Motor neuron (in vitro differentiated cells): ENCODE results near the gene PACS2. TPM values are rescaled to one million over a fixed set of nuclear protein-coding genes. Genes with fewer than 3 reads are reported as not detected.

Experiments
- ATAC-seq, 8 experiments: fragments of 200-7000 bp; cut with Tn5 transposase; replicated peaks in 6 of 8; 2 replicates each; pipeline ENCODE4 v1.8.0; 2021; ENCODE audit warnings: mild to moderate bottlenecking in 8 of 8, moderate library complexity in 8 of 8
- H3K27ac ChIP-seq, 2 donors: fragments of 250-450 bp; sonication (Bioruptor Pico); 2 replicates each; pipeline ENCODE4 v1.9.0; 2021; ENCODE audit warnings: antibody characterized with exemption in 2 of 2, mild to moderate bottlenecking in 2 of 2, moderate library complexity in 1 of 2
- H3K4me1 ChIP-seq, 2 donors: fragments of 250-450 bp; sonication (Bioruptor Pico); replicated peaks in 1 of 2; 2 replicates each; pipeline ENCODE4 v1.6.1; 2021; ENCODE audit warnings: antibody characterized with exemption in 2 of 2, mild to moderate bottlenecking in 2 of 2, moderate library complexity in 1 of 2
- H3K4me3 ChIP-seq, 5 donors: fragments of 250-450 bp; sonication (Bioruptor Pico); 2 replicates each; pipeline ENCODE4 v1.9.0; 2021; ENCODE audit warnings: antibody characterized with exemption in 5 of 5, mild to moderate bottlenecking in 5 of 5, moderate library complexity in 4 of 5
- WGBS, 10 experiments: fragments of 450-650 bp; shearing (Covaris generic); methylation state at CpG; one replicate each; pipeline ENCODE4 v1.0.0; 2022; 5-methylcytosine and 5-hydroxymethylcytosine counted together
- in situ Hi-C, 9 experiments: fragments of 400-800 bp; cut with MboI; loops; one replicate each; pipeline ENCODE4 v1.15.0; 2021; ENCODE audit warnings: low sequenced_read_pairs in 9 of 9, low pct_unique_long_range_greater_than_20kb in 2 of 9; ENCODE audit not compliant: unreplicated experiment in 9 of 9
- total RNA-seq, 8 experiments: library from RNA; unstranded; fragments of 300-600 nt; gene quantifications; 2 replicates each; pipeline versions ENCODE4 v1.2.3 to v1.2.4, GENCODE V29; 2022

The PACS2 gene
- total RNA-seq, 8 experiments from 2014 or later = 18.0 to 66.1 (median 49.7) TPM

DNA sequence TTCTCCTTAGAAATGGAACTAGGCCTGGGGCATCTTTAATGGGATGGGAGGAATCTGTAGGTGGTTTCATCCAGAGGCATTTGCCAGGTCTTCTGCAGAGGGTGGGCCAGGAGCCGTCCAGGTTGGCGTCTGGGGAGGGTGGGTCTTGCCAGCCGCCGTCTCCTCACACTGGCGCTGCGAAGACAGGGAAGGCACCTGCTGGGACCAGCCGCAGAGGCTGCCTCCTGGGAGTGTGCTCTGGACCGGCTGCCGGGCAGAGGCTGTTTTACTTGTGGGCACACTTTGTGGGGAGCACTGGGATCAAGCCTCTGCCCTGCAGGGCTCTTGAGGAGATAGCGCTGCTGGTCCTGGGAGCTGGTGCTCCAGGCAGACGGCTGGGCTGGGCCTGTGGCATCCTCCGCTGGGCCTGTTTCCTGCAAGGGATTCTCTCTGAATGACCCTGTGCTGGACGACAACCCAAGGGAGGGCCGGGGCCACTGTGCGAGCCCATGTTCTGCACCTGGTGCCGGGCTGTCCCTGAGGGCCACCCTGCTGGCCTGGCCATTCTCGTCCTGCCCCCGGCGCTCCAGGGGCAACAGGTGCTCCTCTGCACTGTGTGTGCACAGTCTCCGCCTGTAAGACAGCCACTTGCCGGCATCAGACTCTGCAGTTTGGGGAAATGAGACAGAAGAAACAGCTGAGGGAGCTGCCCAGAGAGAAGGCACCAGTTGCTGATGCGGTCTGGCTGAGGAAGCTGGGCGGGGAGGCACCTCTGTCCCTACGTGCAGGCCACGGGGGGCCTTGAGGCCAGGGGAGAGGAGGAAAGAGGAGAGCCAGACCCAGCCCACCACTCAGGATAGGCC lies 73.8 kb downstream of the PACS2 start:
- in situ Hi-C loops = no loop called here
- ATAC-seq = peak in 1 of 8 experiments; percentile 13
- no peak overlapping the region for H3K27ac ChIP-seq
- 82 to 100% (median 88%) methylated on average over 1 to 11 of the region's 25 CpGs; no CpG with 5 or more reads in 5 of the 10 experiments for WGBS, 10 experiments
- H3K4me3 ChIP-seq = no peak overlapping the region
- no peaks in the 10 kb centered on the region for H3K4me1 ChIP-seq

DNA sequence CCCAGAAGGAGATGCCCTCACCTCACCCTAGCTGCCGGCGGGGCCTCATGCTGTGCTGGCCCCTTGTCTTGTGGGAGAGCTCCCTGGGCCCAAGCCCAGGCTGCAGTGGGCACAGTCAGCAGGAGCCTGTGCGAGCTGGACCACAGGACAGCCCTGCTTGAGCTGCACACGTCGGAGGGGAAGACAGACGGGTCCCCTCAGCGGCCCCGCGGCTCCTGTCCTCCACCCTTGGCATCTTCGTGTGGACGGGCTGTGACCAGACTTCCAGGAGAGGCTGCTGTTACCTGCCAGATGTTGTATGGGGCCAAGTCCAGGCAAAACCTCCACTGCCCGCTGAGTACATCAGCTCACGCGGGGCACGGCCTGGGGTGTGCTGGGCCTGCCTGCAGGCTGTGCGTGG lies 74.4 kb downstream of the PACS2 start:
- peak in 1 of 8 experiments; percentile 17 for ATAC-seq
- Histone ChIP-seq H3K4me1 (no peaks in the 10 kb centered on the region), H3K4me3 (no peak overlapping the region), H3K27ac (no peak overlapping the region)
- in situ Hi-C loops = no loop called here
- 80 to 100% methylated on average over 1 to 4 of the region's 16 CpGs; no CpG with 5 or more reads in 8 of the 10 experiments for WGBS, 10 experiments

DNA sequence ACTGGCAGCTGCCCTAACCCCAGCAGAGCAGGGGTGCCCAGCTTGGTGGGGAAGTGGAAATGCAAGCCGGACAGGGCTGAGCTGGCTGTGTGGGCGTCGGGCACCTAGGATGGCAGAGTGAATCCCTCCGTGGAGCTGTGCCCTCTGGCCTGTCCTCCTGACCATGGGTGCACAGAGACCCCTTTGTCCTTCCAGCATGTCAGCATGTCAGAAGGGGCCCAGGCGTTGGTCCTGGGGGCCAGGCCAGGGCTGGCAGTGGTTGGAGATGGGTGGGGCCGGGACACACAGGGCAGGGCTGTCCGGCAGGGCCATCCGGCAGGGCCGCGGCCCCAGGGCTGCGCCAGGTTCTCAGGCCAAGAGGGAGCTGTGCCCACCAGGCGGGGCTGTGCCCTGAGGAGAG lies 75.0 kb downstream of the PACS2 start:
- no peak overlapping the region for H3K27ac ChIP-seq
- peaks cover 0 to 1% of the 10 kb centered on the region in 2 donors for H3K4me1 ChIP-seq
- WGBS, 10 experiments = 100% methylated on average over 1 to 2 of the region's 12 CpGs; no CpG with 5 or more reads in 8 of the 10 experiments
- in situ Hi-C loops = no loop called here
- peak in 3 of 8 experiments; percentile 22 to 67 (median 36) for ATAC-seq
- H3K4me3 ChIP-seq = no peak overlapping the region

DNA sequence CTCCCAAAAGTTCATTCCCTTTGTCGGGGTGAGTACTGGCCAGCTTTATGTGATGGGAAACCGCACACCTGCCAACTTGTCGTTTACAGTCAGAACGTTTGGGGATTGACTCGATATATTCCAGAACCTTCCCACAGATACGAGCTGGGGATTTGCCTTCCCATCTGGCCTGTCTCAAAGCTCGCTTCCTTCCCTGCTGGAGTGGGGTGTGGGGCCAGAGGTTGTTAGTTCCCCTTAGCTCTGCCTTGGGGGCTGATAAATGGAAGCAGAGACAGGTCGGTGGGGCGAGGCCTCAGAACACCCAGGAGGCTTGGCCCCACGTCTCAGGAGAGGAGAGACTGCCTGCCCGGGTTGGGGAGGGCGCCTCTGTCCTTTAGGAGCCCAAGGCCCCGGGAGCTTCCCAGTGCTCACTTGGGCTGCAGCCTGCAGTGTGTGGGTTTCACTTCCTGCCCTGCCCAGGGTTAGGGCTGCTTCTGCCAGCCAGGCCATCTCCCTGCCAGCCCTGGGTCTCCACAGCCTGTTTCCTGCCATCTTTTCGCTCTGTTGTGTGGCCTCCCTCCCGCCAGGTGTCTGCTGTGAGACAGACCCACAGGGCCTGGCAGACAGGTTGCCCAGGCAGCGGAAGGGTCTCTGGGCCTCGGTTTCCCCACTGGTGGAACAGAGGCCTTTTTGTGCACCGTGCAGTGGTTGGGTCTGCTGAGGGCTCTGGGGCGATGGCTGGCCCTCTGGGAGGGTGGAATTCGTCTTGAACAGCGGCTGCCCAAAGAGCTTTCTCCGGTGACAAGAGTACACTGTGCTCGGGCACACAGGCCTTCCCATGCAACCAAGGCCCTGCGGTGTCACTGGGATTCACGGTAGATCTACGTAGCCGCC lies 75.7 kb downstream of the PACS2 start:
- Histone ChIP-seq H3K4me1 (peaks cover 3 to 7% of the 10 kb centered on the region in 2 donors), H3K27ac (no peak overlapping the region), H3K4me3 (no peak overlapping the region)
- WGBS, 10 experiments = 64 to 100% (median 94%) methylated on average over 1 to 15 of the region's 27 CpGs; no CpG with 5 or more reads in 3 of the 10 experiments
- in situ Hi-C loops = no loop called here
- peak in 1 of 8 experiments; percentile 19 for ATAC-seq

DNA sequence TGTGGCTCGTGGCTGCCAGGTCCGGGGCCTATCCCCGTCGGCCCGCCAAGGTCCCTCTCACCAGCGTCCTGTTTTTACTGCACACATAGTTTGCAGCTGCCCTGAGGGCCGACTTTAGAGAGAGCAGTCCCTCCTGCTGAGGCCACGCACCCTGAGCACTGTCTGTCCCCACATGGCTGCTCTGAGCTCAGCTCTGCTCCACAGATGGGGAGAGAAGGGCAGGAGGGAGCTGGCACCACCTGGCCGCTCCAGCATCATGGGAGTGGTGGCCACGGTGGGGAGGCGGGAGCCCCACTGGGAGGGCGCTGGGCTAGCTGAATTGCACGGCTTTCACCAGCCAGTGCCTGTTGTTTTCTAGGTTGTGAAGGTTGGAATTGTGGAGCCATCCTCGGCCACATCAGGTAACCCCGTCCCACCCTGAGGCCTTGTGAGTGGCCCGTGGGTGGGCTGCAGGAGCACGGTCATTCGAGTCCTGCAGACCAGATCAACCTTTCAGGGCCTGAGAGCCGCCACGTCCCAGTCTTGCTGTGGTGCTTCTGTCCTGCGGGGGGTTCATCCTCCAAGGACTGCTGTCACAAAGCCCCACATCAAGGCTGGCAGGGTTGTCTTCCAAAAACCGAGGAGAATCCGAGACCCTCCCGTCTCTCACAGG lies 76.4 kb downstream of the PACS2 start:
- 67 to 95% (median 84%) methylated on average over 3 to 7 of the region's 24 CpGs; no CpG with 5 or more reads in 5 of the 10 experiments for WGBS, 10 experiments
- Histone ChIP-seq H3K27ac (no peak overlapping the region), H3K4me3 (no peak overlapping the region), H3K4me1 (peaks cover 3 to 7% of the 10 kb centered on the region in 2 donors)
- no peak for ATAC-seq
- in situ Hi-C loops = no loop called here

DNA sequence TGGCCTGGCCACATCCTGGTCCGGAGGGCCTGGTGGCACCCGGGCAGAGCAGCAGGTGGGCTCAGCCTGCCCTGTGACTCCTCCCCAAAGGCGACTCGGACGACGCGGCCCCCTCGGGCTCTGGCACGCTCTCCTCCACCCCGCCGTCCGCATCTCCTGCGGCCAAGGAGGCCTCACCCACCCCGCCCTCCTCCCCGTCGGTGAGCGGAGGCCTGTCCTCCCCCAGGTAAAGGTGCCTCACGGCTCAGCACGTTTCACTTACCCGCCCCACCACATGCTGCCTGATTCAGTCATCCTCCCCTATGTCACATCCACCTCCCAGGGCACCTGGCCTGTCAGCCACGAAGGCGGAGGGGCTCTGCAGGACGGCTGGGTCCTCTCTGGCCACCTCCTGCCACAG lies 77.0 kb downstream of the PACS2 start:
- no peak overlapping the region for H3K4me3 ChIP-seq
- in situ Hi-C loops = no loop called here
- ATAC-seq = no peak
- WGBS, 10 experiments = 90% methylated on average over 2 of the region's 23 CpGs; no CpG with 5 or more reads in 9 of the 10 experiments
- H3K27ac ChIP-seq = no peak overlapping the region
- H3K4me1 ChIP-seq = peaks cover 3 to 7% of the 10 kb centered on the region in 2 donors

DNA sequence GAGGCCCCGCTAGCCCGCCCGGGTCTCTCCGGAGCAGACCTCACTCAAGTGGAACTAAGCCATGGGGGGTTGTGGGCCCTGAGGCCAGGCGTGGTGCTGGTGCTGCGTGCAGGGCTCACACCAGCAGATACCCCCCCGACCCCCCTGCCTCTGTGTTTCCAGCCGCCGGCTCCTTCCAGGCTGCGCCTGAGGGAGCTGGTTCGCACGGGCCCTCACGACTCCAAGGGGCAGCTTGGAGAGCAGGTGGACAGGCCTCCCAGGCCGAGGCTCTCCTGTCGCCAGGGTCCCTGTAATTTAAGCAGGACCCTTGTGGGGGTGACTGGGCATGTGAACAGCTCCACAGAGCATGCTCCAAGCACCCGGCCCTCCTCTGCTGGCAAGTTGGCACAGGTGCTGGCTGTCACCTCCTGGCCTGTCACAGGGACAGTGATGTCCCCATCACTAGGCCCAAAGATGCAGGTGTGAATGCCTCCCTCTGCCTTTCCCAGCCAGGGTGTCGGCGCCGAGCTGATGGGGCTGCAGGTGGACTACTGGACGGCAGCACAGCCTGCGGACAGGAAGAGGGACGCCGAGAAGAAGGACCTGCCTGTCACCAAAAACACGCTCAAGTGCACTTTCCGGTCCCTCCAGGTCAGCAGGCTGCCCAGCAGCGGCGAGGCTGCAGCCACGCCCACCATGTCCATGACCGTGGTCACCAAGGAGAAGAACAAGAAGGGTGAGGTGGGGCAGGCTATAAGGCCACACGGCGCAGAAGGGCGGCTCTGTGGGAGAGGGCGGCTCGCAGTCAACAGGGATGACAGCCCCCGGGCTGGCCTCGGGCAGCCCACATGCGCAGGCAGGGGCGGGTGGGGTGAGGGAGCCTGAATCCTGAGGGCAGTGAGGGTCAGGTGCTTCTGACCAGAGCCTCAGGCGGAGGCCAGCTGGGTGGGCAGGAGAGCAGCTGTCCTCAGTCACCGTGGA lies 77.9 kb downstream of the PACS2 start:
- Histone ChIP-seq H3K4me3 (no peak overlapping the region), H3K4me1 (peaks cover 5 to 10% of the 10 kb centered on the region in 2 donors), H3K27ac (no peak overlapping the region)
- 73 to 80% (median 78%) methylated on average over 1 to 4 of the region's 40 CpGs; no CpG with 5 or more reads in 6 of the 10 experiments for WGBS, 10 experiments
- ATAC-seq = peak in 1 of 8 experiments; percentile 18
- in situ Hi-C loops = no loop called here

DNA sequence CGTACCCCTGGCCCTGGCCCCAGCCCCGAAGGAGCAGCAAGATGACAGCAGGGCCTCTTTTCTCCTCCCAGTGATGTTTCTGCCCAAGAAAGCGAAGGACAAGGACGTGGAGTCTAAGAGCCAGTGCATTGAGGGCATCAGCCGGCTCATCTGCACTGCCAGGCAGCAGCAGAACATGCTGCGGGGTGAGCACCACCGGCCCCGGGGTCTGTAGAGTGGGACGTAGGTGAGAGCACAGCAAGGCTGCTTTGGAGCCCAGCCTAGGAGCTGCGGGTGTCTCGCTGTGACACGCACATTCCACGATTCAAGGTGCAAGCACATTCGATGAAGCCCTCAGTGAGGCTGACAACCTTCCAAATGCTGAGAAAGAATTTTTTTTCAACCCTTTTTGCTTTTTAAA lies 78.6 kb downstream of the PACS2 start:
- no peak overlapping the region for H3K4me3 ChIP-seq
- 87 to 100% (median 97%) methylated on average over 3 to 7 of the region's 14 CpGs for WGBS, 10 experiments
- ATAC-seq = no peak
- peaks cover 10 to 16% of the 10 kb centered on the region in 2 donors for H3K4me1 ChIP-seq
- H3K27ac ChIP-seq = no peak overlapping the region
- in situ Hi-C loops = no loop called here

DNA sequence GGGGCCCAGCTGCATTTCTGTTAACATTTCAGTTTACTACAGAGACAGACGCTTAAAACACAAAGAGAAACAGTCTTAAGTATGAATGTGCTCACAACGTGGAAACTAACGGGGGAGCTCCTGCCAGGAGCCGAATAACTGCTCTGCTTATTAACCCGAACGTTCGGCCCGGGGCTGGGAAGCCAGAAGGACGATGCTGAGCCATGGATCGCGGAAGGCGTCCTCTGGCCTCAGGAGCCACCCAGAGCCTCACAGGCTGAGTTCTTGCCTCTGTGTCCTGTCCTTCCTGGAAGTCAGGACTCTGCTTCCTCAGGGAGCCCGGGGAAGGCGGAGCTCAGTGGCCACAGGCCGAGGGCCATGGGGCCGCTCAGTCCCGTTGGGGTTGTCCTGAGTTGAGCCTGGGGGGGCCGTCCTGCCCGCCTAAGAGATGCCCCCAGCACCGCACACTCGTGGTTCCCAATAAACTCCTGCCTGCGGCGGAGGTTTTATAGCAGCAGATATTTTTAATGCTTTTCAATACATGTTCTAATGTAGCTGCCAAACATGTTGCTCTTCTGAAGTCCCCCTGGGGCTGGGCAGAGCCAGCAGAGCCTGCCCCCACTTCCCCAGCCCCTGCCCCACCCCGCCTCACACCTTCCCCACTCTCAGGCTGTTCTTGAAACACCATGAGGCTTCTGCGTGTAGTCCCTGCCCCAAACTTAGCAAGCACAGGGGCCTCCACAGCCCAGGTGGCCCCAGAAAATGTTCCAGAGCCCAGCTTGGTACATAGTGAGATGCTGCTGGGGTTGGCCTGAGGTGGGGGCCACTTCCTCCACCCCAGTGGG lies 80.4 kb downstream of the PACS2 start:
- peaks cover 16 to 24% of the 10 kb centered on the region in 2 donors for H3K4me1 ChIP-seq
- 50 to 100% (median 63%) methylated on average over 1 to 13 of the region's 25 CpGs; no CpG with 5 or more reads in 5 of the 10 experiments for WGBS, 10 experiments
- peak overlapping the region; percentile 32 to 68 for H3K27ac ChIP-seq
- no peak overlapping the region for H3K4me3 ChIP-seq
- in situ Hi-C loops = no loop called here
- no peak for ATAC-seq

DNA sequence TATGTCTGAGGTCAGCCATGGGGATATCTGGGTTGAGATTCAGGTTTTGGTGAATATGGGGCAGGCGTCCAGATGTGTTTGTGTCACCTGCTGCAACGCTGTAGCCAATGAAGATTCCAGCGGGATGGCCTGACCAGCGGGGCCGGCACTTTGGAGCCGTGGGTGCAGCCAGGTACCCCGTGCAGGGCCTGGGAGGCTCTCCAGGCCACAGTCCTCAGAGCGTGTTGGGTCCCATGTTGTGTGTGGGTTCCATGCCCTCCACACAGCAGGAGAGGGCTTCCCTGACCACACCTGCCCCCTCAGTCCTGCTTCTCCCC lies 80.9 kb downstream of the PACS2 start:
- H3K27ac ChIP-seq = no peak overlapping the region
- H3K4me3 ChIP-seq = no peak overlapping the region
- WGBS, 10 experiments = 100% methylated on average over 1 of the region's 8 CpGs; no CpG with 5 or more reads in 9 of the 10 experiments
- ATAC-seq = no peak
- in situ Hi-C loops = no loop called here
- peaks cover 16 to 24% of the 10 kb centered on the region in 2 donors for H3K4me1 ChIP-seq

DNA sequence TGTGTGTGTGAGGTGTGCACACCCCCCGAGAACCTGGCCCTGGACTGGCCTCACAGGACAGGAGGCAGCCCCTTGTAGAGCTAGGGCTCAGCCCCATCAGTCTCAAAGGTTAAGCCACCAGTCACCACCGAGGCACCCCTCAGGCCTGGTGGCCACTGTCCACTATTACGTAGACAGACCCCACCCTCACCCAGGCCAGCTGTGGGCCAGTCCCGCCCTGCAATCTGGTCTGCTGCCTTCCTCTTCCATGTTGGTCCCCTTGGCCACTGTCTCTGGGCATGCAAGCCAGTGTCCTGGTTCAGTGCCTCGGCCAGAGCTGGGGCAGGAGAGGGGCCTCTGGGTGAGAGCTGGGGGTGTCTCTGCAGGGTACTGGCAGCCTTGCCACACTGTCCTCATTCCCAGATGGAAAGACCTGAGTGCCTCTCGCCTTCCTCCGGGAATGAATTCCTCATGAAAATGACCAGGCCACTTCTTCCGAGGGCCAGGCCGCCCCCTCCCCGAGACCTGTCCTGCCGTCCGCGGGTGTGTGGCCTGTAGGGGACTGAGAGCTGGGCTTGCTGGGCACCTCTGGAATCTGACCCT lies 82.9 kb downstream of the PACS2 start:
- ATAC-seq = peak in 4 of 8 experiments; percentile 1 to 19 (median 5)
- in situ Hi-C loops = no loop called here
- Histone ChIP-seq H3K4me3 (peak overlapping the region in 4 of 5 donors; percentile 76 to 97 (median 83)), H3K4me1 (peaks cover 16 to 24% of the 10 kb centered on the region in 2 donors), H3K27ac (peak overlapping the region; percentile 93 to 96)
- 80 to 100% (median 91%) methylated on average over 1 to 9 of the region's 13 CpGs; no CpG with 5 or more reads in 7 of the 10 experiments for WGBS, 10 experiments
